OCI-LY7 (cell line): ENCODE measurements around the gene ACYP2. TPM values are rescaled to one million over a fixed set of nuclear protein-coding genes. Genes with fewer than 3 reads are reported as not detected.

ENCODE experiments used
- BruUV-seq: library from RNA; stranded (reverse); fragments of 400-500 nt; replicated peaks from 2 replicates; lab custom pipeline; 2021; lab: Mats Ljungman, UMichigan
- CTCF ChIA-PET: fragments of 300-600 bp; sonication (Branson Sonifier 250); formaldehyde crosslinking; loops from one replicate; lab custom pipeline; 2022; ENCODE audit warnings: antibody characterized with exemption; ENCODE audit not compliant: unreplicated experiment; lab: Charles Lee
- POLR2A ChIA-PET: fragments of 300-600 bp; sonication (Branson Sonifier 250); formaldehyde crosslinking; loops from one replicate; lab custom pipeline; 2022; ENCODE audit warnings: antibody characterized with exemption; lab: Charles Lee
- DNase-seq: peaks from one replicate; pipeline ENCODE4 v3.0.0-alpha.2; 2015; ENCODE audit warnings: low spot score
- H2AFZ ChIP-seq: fragments of 200-600 bp; sonication (generic), shearing (Covaris generic); 2 replicates; pipeline ENCODE4 v1.6.1; 2014; ENCODE audit warnings: mild to moderate bottlenecking, antibody characterized with exemption, low read length, moderate library complexity
- H3K27ac ChIP-seq: fragments of 200-600 bp; sonication (generic); 2 replicates; pipeline ENCODE4 v1.5.1; 2014; ENCODE audit warnings: mixed run types, low read depth, mild to moderate bottlenecking, moderate library complexity, low read length, inconsistent platforms; ENCODE audit not compliant: poor library complexity, severe bottlenecking
- H3K36me3 ChIP-seq: fragments of 200-600 bp; sonication (generic); 2 replicates; pipeline ENCODE4 v1.6.1; 2014; ENCODE audit warnings: mild to moderate bottlenecking, antibody characterized with exemption, low read length, moderate library complexity, mixed read lengths; ENCODE audit not compliant: insufficient read depth
- H3K4me1 ChIP-seq: fragments of 200-600 bp; sonication (generic); 2 replicates; pipeline ENCODE4 v1.5.1; 2014; ENCODE audit warnings: mild to moderate bottlenecking, low read length; ENCODE audit not compliant: insufficient read depth, poor library complexity, severe bottlenecking
- H3K4me2 ChIP-seq: fragments of 200-600 bp; sonication (generic); 2 replicates; pipeline ENCODE4 v1.6.1; 2014; ENCODE audit warnings: mild to moderate bottlenecking, low read length
- H3K4me3 ChIP-seq: fragments of 200-600 bp; sonication (generic); 2 replicates; pipeline ENCODE4 v1.5.1; 2014; ENCODE audit warnings: mild to moderate bottlenecking, low read depth, low read length; ENCODE audit not compliant: poor library complexity, severe bottlenecking
- H3K79me2 ChIP-seq: fragments of 200-600 bp; sonication (generic); 2 replicates; pipeline ENCODE4 v1.6.1; 2016; ENCODE audit warnings: low read depth, mild to moderate bottlenecking, low read length, moderate library complexity, mixed read lengths; ENCODE audit not compliant: insufficient read depth
- H3K9me2 ChIP-seq: fragments of 200-600 bp; sonication (generic); 2 replicates; pipeline ENCODE4 v1.6.1; 2016; ENCODE audit warnings: mild to moderate bottlenecking, low read length, mixed read lengths; ENCODE audit not compliant: insufficient read depth
- H3K9me3 ChIP-seq: fragments of 200-600 bp; sonication (generic); 2 replicates; pipeline ENCODE4 v1.6.1; 2014; ENCODE audit warnings: mild to moderate bottlenecking, mixed run types, low read length, mixed read lengths
- H4K20me1 ChIP-seq: fragments of 200-600 bp; sonication (generic); 2 replicates; pipeline ENCODE4 v1.6.1; 2014; ENCODE audit warnings: mild to moderate bottlenecking, antibody characterized with exemption, low read length, moderate library complexity, mixed read lengths; ENCODE audit not compliant: insufficient read depth
- EZH2phosphoT487 ChIP-seq: fragments of 200-600 bp; sonication (generic); IDR thresholded peaks from 2 replicates; pipeline ENCODE4 v1.6.1; 2018; ENCODE audit warnings: low read depth, borderline replicate concordance, mild to moderate bottlenecking, mixed run types, antibody characterized with exemption, low read length, moderate library complexity, mixed read lengths
- intact Hi-C: fragments of 100-400 bp; cut with micrococcal nuclease; formaldehyde crosslinking; loops from one replicate; pipeline ENCODE4 v1.10.0; 2022; ENCODE audit not compliant: unreplicated experiment
- total RNA-seq, 2 experiments: library from RNA; depleted of rRNA in 1 of 2; stranded (reverse); fragments of >200 nt in 1 of 2; shearing (Covaris generic) in 1 of 2; gene quantifications; 2 replicates each; pipeline ENCODE4 v1.2.3, GENCODE V29; 2014 to 2022
- TF ChIP-seq, protein P1 (sequence below): fragments of 200-600 bp; sonication (generic); conservative IDR thresholded peaks from 2 replicates; pipeline ENCODE4 v1.5.1; 2014; ENCODE audit warnings: mild to moderate bottlenecking, antibody characterized with exemption, low read length, moderate library complexity, mixed read lengths

Gene ACYP2
- total RNA-seq, 2 experiments from 2014 or later = 18.7 to 20.6 TPM

- no peak for TF ChIP-seq EZH2phosphoT487
- TF ChIP-seq, protein P1, sequence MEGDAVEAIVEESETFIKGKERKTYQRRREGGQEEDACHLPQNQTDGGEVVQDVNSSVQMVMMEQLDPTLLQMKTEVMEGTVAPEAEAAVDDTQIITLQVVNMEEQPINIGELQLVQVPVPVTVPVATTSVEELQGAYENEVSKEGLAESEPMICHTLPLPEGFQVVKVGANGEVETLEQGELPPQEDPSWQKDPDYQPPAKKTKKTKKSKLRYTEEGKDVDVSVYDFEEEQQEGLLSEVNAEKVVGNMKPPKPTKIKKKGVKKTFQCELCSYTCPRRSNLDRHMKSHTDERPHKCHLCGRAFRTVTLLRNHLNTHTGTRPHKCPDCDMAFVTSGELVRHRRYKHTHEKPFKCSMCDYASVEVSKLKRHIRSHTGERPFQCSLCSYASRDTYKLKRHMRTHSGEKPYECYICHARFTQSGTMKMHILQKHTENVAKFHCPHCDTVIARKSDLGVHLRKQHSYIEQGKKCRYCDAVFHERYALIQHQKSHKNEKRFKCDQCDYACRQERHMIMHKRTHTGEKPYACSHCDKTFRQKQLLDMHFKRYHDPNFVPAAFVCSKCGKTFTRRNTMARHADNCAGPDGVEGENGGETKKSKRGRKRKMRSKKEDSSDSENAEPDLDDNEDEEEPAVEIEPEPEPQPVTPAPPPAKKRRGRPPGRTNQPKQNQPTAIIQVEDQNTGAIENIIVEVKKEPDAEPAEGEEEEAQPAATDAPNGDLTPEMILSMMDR = peak; percentile 68
- Histone ChIP-seq H3K4me3 (no peak overlapping the region), H3K79me2 (no peaks in the 10 kb centered on the region), H2AFZ (no peak overlapping the region), H3K9me2 (no peaks in the 10 kb centered on the region), H3K9me3 (no peaks in the 10 kb centered on the region), H3K4me2 (no peak overlapping the region), H4K20me1 (no peaks in the 10 kb centered on the region), H3K36me3 (no peaks in the 10 kb centered on the region), H3K27ac (no peak overlapping the region), H3K4me1 (no peaks in the 10 kb centered on the region)
- DNase-seq = peak; percentile 26
- CTCF ChIA-PET = no interaction called here
- POLR2A ChIA-PET = interaction anchor here (1.3 kb wide), 1 partner anchor 10 kb away, joined by 3 read pairs; no protein-coding TSS in a partner anchor
- no TSS peak for BruUV-seq
- intact Hi-C loops = loop anchor here (10.0 kb wide), 2 partner anchors 163 to 363 kb away; no protein-coding TSS in a partner anchor
These were observed 226.2 kb downstream of the ACYP2 start for GRCh38 chr2:54341656-54342055.

GRCh38 chr2:54342603-54343002 lies 227.2 kb downstream of the ACYP2 start:
- Histone ChIP-seq H3K27ac (no peak overlapping the region), H3K9me2 (no peaks in the 10 kb centered on the region), H2AFZ (no peak overlapping the region), H3K4me1 (no peaks in the 10 kb centered on the region), H3K79me2 (no peaks in the 10 kb centered on the region), H4K20me1 (no peaks in the 10 kb centered on the region), H3K36me3 (no peaks in the 10 kb centered on the region), H3K9me3 (no peaks in the 10 kb centered on the region), H3K4me3 (no peak overlapping the region), H3K4me2 (no peak overlapping the region)
- no peak for DNase-seq
- intact Hi-C loops = loop anchor here (10.0 kb wide), 2 partner anchors 162 to 362 kb away; no protein-coding TSS in a partner anchor
- BruUV-seq = no TSS peak
- TF ChIP-seq, protein P1 = no peak
- no peak for TF ChIP-seq EZH2phosphoT487
- ChIA-PET CTCF (no interaction called here), POLR2A (interaction anchor here (0.7 to 1.3 kb wide), 2 partner anchors 9 to 166 kb away, joined by 3 to 5 read pairs; no protein-coding TSS in a partner anchor)

DNA sequence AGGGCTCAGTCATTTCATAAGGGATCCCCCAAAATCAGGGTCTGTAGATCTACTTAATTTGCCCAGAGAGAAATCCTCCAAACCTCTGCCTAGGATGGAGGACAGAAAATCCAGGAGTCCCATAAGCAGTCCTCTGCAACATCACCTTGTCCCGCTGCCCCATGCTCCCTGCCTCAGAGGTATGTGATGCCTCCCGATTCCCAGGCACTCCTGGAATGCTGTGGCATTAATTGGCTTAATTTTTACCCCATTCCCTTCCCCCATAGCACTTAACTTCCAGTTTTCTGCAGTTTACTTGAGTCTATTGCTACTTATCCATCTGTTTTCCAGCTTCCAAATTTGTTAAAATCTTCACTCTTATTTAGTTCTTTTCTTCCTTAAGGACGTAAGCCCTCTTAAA lies 232.2 kb downstream of the ACYP2 start:
- CTCF ChIA-PET = no interaction called here
- intact Hi-C loops = loop anchor here (10.0 kb wide), 2 partner anchors 157 to 357 kb away; no protein-coding TSS in a partner anchor
- TF ChIP-seq, protein P1 = no peak
- no peak for TF ChIP-seq EZH2phosphoT487
- Histone ChIP-seq H3K4me3 (no peak overlapping the region), H3K9me2 (no peaks in the 10 kb centered on the region), H4K20me1 (no peaks in the 10 kb centered on the region), H3K4me1 (no peaks in the 10 kb centered on the region), H3K79me2 (no peaks in the 10 kb centered on the region), H3K36me3 (no peaks in the 10 kb centered on the region), H3K27ac (no peak overlapping the region), H3K9me3 (no peaks in the 10 kb centered on the region), H3K4me2 (no peak overlapping the region), H2AFZ (no peak overlapping the region)
- no peak for DNase-seq
- BruUV-seq = no TSS peak
- POLR2A ChIA-PET = no interaction called here
